IMR-90 (cell line): ENCODE measurements around the gene CDKN2B-AS1. TPM values are rescaled to one million over a fixed set of nuclear protein-coding genes. Genes with fewer than 3 reads are reported as not detected.

Experiments
- ATAC-seq: fragments of 200-7000 bp; cut with Tn5 transposase; 2 replicates; pipeline ENCODE4 v1.9.1; 2020; ENCODE audit warnings: low read depth, mild to moderate bottlenecking, moderate library complexity
- BruUV-seq: library from RNA; stranded (reverse); fragments of 400-500 nt; replicated peaks from 2 replicates; lab custom pipeline; 2021; lab: Mats Ljungman, UMichigan
- CTCF ChIA-PET: fragments of 300-600 bp; formaldehyde crosslinking; extraction: SDS; loops from one replicate; lab custom pipeline; 2021; ENCODE audit warnings: antibody characterized with exemption; lab: Yijun Ruan, JAX
- POLR2A ChIA-PET: fragments of 300-600 bp; sonication (Branson Sonifier 250); formaldehyde crosslinking; loops from one replicate; lab custom pipeline; 2022; ENCODE audit warnings: antibody characterized with exemption; ENCODE audit not compliant: unreplicated experiment; lab: Charles Lee
- DNase-seq: peaks from one replicate; pipeline ENCODE4 v3.0.0; 2013
- H2AFZ ChIP-seq: replicated peaks from 2 replicates; pipeline ENCODE3; 2013; ENCODE audit warnings: low read length, mild to moderate bottlenecking; ENCODE audit not compliant: poor library complexity
- H2AK5ac ChIP-seq: 2 replicates; pipeline ENCODE4 v1.6.1; 2013; ENCODE audit warnings: low read depth, low read length, inconsistent platforms
- H2AK9ac ChIP-seq: replicated peaks from 2 replicates; pipeline ENCODE3; 2013; ENCODE audit warnings: mild to moderate bottlenecking, low read depth, low read length, moderate library complexity; ENCODE audit not compliant: poor library complexity
- H2BK120ac ChIP-seq: 2 replicates; pipeline ENCODE4 v1.6.1; 2013; ENCODE audit warnings: low read depth, low read length, inconsistent platforms
- H2BK15ac ChIP-seq: 3 replicates; pipeline ENCODE4 v1.6.1; 2013; ENCODE audit warnings: low read depth, low read length, inconsistent platforms
- H2BK20ac ChIP-seq: 2 replicates; pipeline ENCODE4 v1.6.1; 2013; ENCODE audit warnings: low read depth, mild to moderate bottlenecking, inconsistent platforms, low read length, moderate library complexity
- H2BK5ac ChIP-seq: 2 replicates; pipeline ENCODE4 v1.6.1; 2013; ENCODE audit warnings: mild to moderate bottlenecking, low read depth, low read length, inconsistent platforms; ENCODE audit not compliant: poor library complexity, severe bottlenecking
- H3K14ac ChIP-seq: replicated peaks from 2 replicates; pipeline ENCODE4 v1.6.1; 2013; ENCODE audit warnings: low read depth, low read length, inconsistent platforms
- H3K18ac ChIP-seq: 2 replicates; pipeline ENCODE4 v1.6.1; 2013; ENCODE audit warnings: low read depth, low read length, control low read depth
- H3K23ac ChIP-seq: 2 replicates; pipeline ENCODE4 v1.6.1; 2013; ENCODE audit warnings: low read depth, low read length, inconsistent platforms
- H3K27ac ChIP-seq: 2 replicates; pipeline ENCODE4 v1.5.1; 2013; ENCODE audit warnings: mild to moderate bottlenecking, control low read depth, low read length; ENCODE audit not compliant: insufficient read depth
- H3K27me3 ChIP-seq: 2 replicates; pipeline ENCODE4 v1.6.1; 2013; ENCODE audit warnings: low read length; ENCODE audit not compliant: control insufficient read depth, insufficient read depth
- H3K36me3 ChIP-seq: 2 replicates; pipeline ENCODE4 v1.6.1; 2013; ENCODE audit warnings: low read length, mixed read lengths; ENCODE audit not compliant: control insufficient read depth, insufficient read depth
- H3K4ac ChIP-seq: 2 replicates; pipeline ENCODE4 v1.6.1; 2013; ENCODE audit warnings: low read depth, low read length, inconsistent platforms
- H3K4me1 ChIP-seq: 2 replicates; pipeline ENCODE4 v1.6.1; 2013; ENCODE audit warnings: low read length, mixed read lengths; ENCODE audit not compliant: control insufficient read depth, insufficient read depth
- H3K4me2 ChIP-seq: 2 replicates; pipeline ENCODE4 v1.6.1; 2013; ENCODE audit warnings: low read depth, mild to moderate bottlenecking, control low read depth, low read length, moderate library complexity
- H3K4me3 ChIP-seq: 2 replicates; pipeline ENCODE4 v1.5.1; 2013; ENCODE audit warnings: low read depth, mild to moderate bottlenecking, control low read depth, low read length, moderate library complexity; ENCODE audit not compliant: insufficient read depth
- H3K56ac ChIP-seq: 2 replicates; pipeline ENCODE4 v1.6.1; 2013; ENCODE audit warnings: low read length, inconsistent platforms; ENCODE audit not compliant: insufficient read depth; ENCODE audit errors: extremely low read depth
- H3K79me1 ChIP-seq, 2 experiments: 2 replicates each; pipeline ENCODE4 v1.6.1; 2013; ENCODE audit warnings: low read length in 2 of 2, inconsistent platforms in 1 of 2, low read depth in 1 of 2
- H3K9ac ChIP-seq: 2 replicates; pipeline ENCODE4 v1.6.1; 2013; ENCODE audit warnings: low read depth, low read length, control low read depth
- H3K9me1 ChIP-seq: 2 replicates; pipeline ENCODE4 v1.6.1; 2013; ENCODE audit warnings: low read length, inconsistent platforms; ENCODE audit not compliant: insufficient read depth
- H3K9me3 ChIP-seq: 2 replicates; pipeline ENCODE4 v1.6.1; 2013; ENCODE audit warnings: low read length; ENCODE audit not compliant: control insufficient read depth, insufficient read depth
- H4K20me1 ChIP-seq: 2 replicates; pipeline ENCODE4 v1.6.1; 2013; ENCODE audit warnings: low read length, inconsistent platforms; ENCODE audit not compliant: insufficient read depth
- H4K5ac ChIP-seq: 2 replicates; pipeline ENCODE4 v1.6.1; 2013; ENCODE audit warnings: mild to moderate bottlenecking, low read depth, low read length, control low read depth
- H4K8ac ChIP-seq, 2 experiments: 2 replicates each; pipeline ENCODE4 v1.6.1; 2013; ENCODE audit warnings: low read depth in 2 of 2, low read length in 2 of 2, control low read depth in 1 of 2, inconsistent platforms in 1 of 2
- H4K91ac ChIP-seq: 2 replicates; pipeline ENCODE4 v1.6.1; 2013; ENCODE audit warnings: low read depth, low read length, inconsistent platforms; ENCODE audit not compliant: insufficient read depth
- CEBPB ChIP-seq: IDR thresholded peaks from 2 replicates; pipeline ENCODE4 v1.6.1; 2012; ENCODE audit warnings: low read depth, low read length, improper control_type of control experiment
- ELK1 ChIP-seq: fragments of 150-350 bp; IDR thresholded peaks from 2 replicates; pipeline ENCODE4 v1.6.1; 2016; ENCODE audit warnings: low read depth, mild to moderate bottlenecking, low read length, moderate library complexity, borderline replicate concordance
- FOS ChIP-seq: fragments of 150-350 bp; IDR thresholded peaks from 2 replicates; pipeline ENCODE4 v1.6.1; 2016; ENCODE audit warnings: low read depth, low read length
- MAFK ChIP-seq: IDR thresholded peaks from 2 replicates; pipeline ENCODE4 v1.6.1; 2012; ENCODE audit warnings: low read depth, low read length, improper control_type of control experiment
- MAZ ChIP-seq: IDR thresholded peaks from 2 replicates; pipeline ENCODE4 v1.6.1; 2012; ENCODE audit warnings: low read depth, mild to moderate bottlenecking, low read length, improper control_type of control experiment, moderate library complexity, borderline replicate concordance
- MXI1 ChIP-seq: IDR thresholded peaks from 2 replicates; pipeline ENCODE4 v1.6.1; 2012; ENCODE audit warnings: low read depth, mild to moderate bottlenecking, low read length, moderate library complexity, borderline replicate concordance
- POLR2A ChIP-seq: IDR thresholded peaks from 2 replicates; pipeline ENCODE4 v1.6.1; 2012; ENCODE audit warnings: mild to moderate bottlenecking, low read depth, low read length
- RAD21 ChIP-seq: IDR thresholded peaks from 2 replicates; pipeline ENCODE4 v1.6.1; 2012; ENCODE audit warnings: low read length, improper control_type of control experiment
- RFX5 ChIP-seq: IDR thresholded peaks from 2 replicates; pipeline ENCODE4 v1.8.0; 2012; ENCODE audit warnings: low read depth, mild to moderate bottlenecking, low read length, moderate library complexity
- SMC3 ChIP-seq: fragments of 150-350 bp; IDR thresholded peaks from 2 replicates; pipeline ENCODE4 v1.6.1; 2016; ENCODE audit warnings: low read depth, mild to moderate bottlenecking, antibody characterized with exemption, low read length, moderate library complexity
- USF2 ChIP-seq: fragments of 150-350 bp; IDR thresholded peaks from 2 replicates; pipeline ENCODE4 v1.6.1; 2017; ENCODE audit warnings: mild to moderate bottlenecking, antibody characterized with exemption, low read length, low read depth
- WGBS, 2 experiments: methylation state at CpG; one replicate each; pipeline versions ENCODE4 v1.1.5 to v1.1.7; 2013; ENCODE audit warnings: missing lambda C conversion rate in 2 of 2; ENCODE audit not compliant: insufficient read length in 1 of 2; ENCODE audit errors: extremely low coverage in 2 of 2; 5-methylcytosine and 5-hydroxymethylcytosine counted together
- dilution Hi-C: fragments of 300-500 bp; cut with HindIII; formaldehyde crosslinking; loops from one replicate; pipeline ENCODE4 v1.14.3; 2018; ENCODE audit warnings: low sequenced_read_pairs; ENCODE audit not compliant: unreplicated experiment
- in situ Hi-C: fragments of 300-500 bp; cut with MboI; formaldehyde crosslinking; loops from 3 replicates; pipeline ENCODE4 v1.14.3; 2019; ENCODE audit warnings: low sequenced_read_pairs, inconsistent platforms, mixed read lengths
- intact Hi-C: fragments of 100-400 bp; cut with micrococcal nuclease; formaldehyde crosslinking; loops from 2 replicates; pipeline ENCODE4 v1.10.0; 2022
- polyA plus RNA-seq, 3 experiments: library from polyadenylated mRNA; depleted of rRNA; stranded (reverse); fragments of >200 nt; gene quantifications; 2 replicates each; pipeline ENCODE4 v1.2.3, GENCODE V29; 2012; ENCODE audit warnings: low replicate concordance in 1 of 3
- total RNA-seq: library from RNA; depleted of rRNA; stranded (reverse); fragments of >200 nt; gene quantifications from 2 replicates; pipeline ENCODE4 v1.2.3, GENCODE V29; 2012

Gene CDKN2B-AS1
- total and polyA plus RNA-seq, 2 of the 4 experiments (the other 2 are of a cell fraction) = 1.0 to 1.1 TPM

- peak overlapping the region; percentile 37; the same call in 1 of the 2 replicates for H2BK20ac ChIP-seq
- H3K18ac ChIP-seq = no peak overlapping the region
- no peaks in the 10 kb centered on the region for H3K79me1 ChIP-seq
- H3K36me3 ChIP-seq = peaks cover 1% of the 10 kb centered on the region; the same call in 1 of the 2 replicates
- no peak overlapping the region for H3K27ac ChIP-seq
- no peak overlapping the region for H3K4me2 ChIP-seq
- WGBS, 2 experiments = no CpG with 5 or more reads among the region's 1 CpG
- H2BK15ac ChIP-seq = 0 out of 3 replicates have a peak overlapping the region, but pooled peaks have one; percentile 79
- H3K23ac ChIP-seq = no peak overlapping the region
- H3K4ac ChIP-seq = no peak overlapping the region
- peak; percentile 76 for ATAC-seq
- intact Hi-C loops (no loop called here), in situ Hi-C loops (no loop called here), dilution Hi-C loops (no loop called here)
- H3K56ac ChIP-seq = no peak overlapping the region
- H3K4me1 ChIP-seq = peaks cover 4% of the 10 kb centered on the region
- H3K27me3 ChIP-seq = no peaks in the 10 kb centered on the region
- ChIA-PET POLR2A (no interaction called here), CTCF (interaction anchor here (1.2 to 6.4 kb wide), 2 partner anchors 11 to 31 kb away, joined by 3 to 34 read pairs; partner anchors contain the start of gene CDKN2B)
- BruUV-seq = no TSS peak
- peak; percentile 69 for DNase-seq
- H3K9me1 ChIP-seq = peaks cover 3% of the 10 kb centered on the region
- H2AK5ac ChIP-seq = no peak overlapping the region
- H4K20me1 ChIP-seq = no peaks in the 10 kb centered on the region
- no peak overlapping the region for H4K91ac ChIP-seq
- H2AK9ac ChIP-seq = no peak overlapping the region
- no peaks in the 10 kb centered on the region for H3K9me3 ChIP-seq
- no peak for TF ChIP-seq MAFK
- no peak for TF ChIP-seq FOS
- TF ChIP-seq MXI1 = no peak
- no peak for TF ChIP-seq POLR2A
- TF ChIP-seq RAD21 = no peak
- TF ChIP-seq ELK1 = no peak
- no peak for TF ChIP-seq SMC3
- TF ChIP-seq USF2 = no peak
- no peak for TF ChIP-seq MAZ
- no peak for TF ChIP-seq CEBPB
- no peak for TF ChIP-seq RFX5
- no peak overlapping the region for H3K9ac ChIP-seq
- no peak overlapping the region for H2AFZ ChIP-seq
- no peak overlapping the region for H3K14ac ChIP-seq
- no peak overlapping the region for H4K8ac ChIP-seq
- peak overlapping the region; percentile 28; the same call in 1 of the 2 replicates for H2BK120ac ChIP-seq
- no peak overlapping the region for H4K5ac ChIP-seq
- H3K4me3 ChIP-seq = no peak overlapping the region
- no peak overlapping the region for H2BK5ac ChIP-seq
Observed at GRCh38 chr9:22040760-22041159, 46.2 kb downstream of the CDKN2B-AS1 start.
